GM19023 (cell line): Measurements from ENCODE around the gene PDK3.

ENCODE experiments used
- ATAC-seq: cut with Tn5 transposase; IDR thresholded peaks from one replicate; pipeline ENCODE4 v1.9.1; 2021; ENCODE audit warnings: mild to moderate bottlenecking, moderate library complexity; ENCODE audit not compliant: unreplicated experiment

The PDK3 gene

GRCh38 chrX:24480400-24480865 is 15.3 kb downstream of the PDK3 start:
- ATAC-seq: peak; percentile 40

DNA sequence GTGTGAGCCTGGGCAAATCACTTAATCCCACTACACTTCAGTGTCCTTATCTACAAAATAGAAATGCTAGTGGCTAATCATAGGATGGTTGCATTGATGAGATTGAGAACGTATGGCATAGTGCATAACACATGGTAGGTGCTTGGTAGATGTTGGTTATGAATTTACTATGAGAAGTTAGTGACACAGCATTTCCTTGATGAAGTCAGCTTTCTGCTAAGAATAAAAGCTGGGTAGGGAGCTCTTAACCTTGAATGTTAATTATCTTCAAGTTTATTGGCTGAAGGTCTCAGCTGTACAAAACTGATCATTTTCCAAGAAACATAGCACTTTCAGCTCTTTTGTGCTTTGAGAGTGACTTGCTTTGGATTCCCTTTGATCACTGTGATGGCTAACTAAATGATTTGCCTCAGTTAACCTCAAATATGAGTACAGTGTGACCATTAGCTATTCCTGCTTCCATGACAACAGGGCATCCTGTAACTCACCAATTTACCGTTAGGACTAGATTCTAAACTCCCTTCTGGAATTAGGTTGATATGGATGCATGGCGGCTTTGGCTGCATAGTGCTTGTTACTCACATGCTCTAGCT is 17.8 kb downstream of the PDK3 start:
- ATAC-seq: no peak

DNA sequence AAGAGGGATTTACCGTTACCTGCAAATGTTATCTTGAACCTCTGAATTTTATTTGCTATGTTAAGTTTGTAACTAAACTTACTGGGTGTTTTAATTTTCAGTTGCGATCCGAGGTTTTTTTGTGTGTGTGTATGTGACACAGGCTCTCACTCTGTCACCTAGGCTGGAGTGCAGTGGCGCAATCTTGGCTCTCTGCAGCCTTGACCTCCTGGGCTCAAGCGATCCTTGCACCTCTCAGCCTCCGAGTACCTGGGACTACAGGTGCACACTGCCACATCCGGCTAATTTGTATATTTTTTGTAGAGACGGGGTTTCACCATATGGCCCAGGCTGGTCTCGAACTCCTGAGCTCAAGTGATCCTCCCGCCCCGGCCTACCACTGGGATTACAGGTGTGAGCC is 18.5 kb downstream of the PDK3 start:
- ATAC-seq: no peak

DNA sequence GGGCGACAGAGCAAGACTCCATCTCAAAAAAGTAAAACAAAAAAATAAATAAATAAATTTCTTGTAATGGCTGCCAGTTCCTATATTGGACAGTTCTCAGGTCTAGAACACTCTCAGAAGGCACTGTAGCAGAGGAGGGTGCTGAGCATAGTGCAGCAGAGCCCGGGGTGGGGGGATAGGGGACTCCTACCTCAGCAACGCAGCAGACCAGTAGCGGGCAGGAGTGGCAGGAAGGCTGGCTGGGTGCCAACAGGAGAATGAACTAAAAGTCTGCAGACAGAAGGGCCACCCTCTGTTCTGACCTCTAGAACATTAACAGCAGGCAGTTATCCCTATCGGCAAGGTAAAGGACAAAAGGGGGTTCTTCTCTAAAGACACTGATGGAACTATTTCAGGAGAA is 20.2 kb downstream of the PDK3 start:
- no peak for ATAC-seq

- no peak for ATAC-seq
Observed at GRCh38 chrX:24485976-24486680, 21.0 kb downstream of the PDK3 start.

DNA sequence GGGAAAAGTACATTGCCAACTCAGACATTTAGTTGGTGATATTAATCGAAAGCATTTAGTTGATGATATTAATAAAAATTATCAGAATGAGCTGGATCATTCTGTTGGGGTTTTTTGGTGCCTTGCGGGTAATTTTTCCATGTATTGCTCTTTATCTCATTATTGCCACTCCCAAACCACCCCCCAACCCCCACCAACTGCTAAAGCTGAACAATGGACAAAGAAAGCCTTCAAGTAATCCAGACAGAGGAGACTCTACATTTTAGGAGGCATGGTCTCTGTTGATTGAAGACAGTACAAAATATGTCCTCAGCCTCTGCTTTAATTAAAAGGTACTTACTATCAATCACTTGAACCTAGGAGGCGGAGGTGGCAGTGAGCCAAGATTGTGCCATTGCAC is 22.5 kb downstream of the PDK3 start:
- no peak for ATAC-seq

DNA sequence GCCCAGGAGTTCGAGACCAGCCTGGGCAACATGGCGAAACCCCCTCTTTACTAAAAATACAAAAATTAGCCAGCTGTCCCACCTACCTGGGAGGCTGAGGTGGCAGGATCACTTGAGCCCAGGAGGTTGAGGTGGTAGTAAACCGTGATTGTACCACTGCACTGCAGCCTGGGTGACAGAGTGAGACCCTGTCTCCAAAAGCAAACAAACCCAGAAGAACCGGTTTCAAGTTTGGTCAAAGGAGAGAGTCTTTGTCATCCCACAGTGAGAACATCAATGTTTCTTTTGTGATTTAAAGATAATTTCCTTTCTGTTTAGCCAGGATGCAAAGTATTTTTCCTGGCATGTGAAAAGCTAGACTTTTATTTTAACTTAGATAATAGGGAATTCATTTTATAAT is 26.7 kb downstream of the PDK3 start:
- no peak for ATAC-seq

DNA sequence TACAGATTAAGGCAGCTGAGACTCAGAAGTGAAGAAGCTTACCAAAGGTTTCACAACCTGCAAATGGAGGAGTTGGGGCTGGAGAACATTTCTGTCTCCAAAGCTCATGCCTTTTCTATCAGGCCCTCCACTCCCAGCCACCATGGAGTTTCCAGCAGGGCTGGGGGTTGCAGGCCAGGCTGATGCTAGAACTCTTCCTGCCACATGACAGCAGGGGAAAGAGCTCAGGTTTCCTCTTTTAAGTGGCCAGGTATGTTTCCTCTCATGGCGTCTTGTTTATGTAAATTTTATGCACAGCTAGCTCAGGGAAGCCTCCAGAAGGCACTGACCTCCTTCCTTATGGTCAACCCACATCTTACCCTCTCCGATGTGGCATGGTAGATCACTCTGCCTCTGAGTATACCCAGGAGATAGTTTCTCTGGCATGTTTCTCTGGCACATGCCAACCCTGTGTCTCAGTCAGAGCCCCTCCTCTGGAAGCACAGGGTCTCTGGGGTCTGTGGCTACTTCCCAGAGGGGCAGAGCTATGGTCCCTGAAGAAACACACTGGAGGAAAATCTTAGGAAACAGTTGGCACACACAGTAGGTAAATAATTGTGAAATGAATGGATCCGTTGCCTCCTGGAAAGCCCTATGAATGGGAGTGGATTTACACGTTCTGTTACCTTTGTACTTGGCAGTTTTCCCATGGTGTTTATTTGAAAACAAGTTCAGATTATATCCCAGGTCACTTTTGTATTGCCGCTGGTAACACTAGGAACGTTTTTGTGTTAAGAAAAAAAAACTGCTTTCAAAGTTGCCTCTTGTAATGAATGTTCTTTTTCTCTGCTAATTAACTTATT is 28.9 kb downstream of the PDK3 start:
- ATAC-seq: no peak

- no peak for ATAC-seq
Observed at GRCh38 chrX:24494647-24495075, 29.6 kb downstream of the PDK3 start.

- no peak for ATAC-seq
Observed at GRCh38 chrX:24495700-24496099, 30.6 kb downstream of the PDK3 start.

DNA sequence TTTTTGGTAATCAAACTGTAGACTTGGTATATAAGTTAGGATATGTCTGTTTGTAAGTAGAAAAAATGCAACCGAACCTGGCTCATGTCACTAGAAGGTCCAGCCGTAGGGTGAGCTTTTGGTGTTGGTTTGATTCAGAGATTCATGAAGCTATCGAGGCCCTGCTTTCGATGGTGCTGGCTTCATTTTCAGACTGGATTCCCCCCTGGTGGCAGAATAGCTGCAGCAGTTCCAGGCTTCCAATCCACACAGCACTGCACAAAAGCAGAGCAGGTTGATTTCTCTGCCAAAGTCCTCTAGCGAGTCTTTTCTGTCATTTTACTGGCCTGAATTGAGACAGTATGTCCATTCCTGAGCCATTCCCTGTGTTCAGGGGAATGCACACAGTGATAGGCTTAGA is 33.1 kb downstream of the PDK3 start:
- peak; percentile 21 for ATAC-seq

GRCh38 chrX:24498975-24499374 is 33.9 kb downstream of the PDK3 start:
- peak; percentile 52 for ATAC-seq

DNA sequence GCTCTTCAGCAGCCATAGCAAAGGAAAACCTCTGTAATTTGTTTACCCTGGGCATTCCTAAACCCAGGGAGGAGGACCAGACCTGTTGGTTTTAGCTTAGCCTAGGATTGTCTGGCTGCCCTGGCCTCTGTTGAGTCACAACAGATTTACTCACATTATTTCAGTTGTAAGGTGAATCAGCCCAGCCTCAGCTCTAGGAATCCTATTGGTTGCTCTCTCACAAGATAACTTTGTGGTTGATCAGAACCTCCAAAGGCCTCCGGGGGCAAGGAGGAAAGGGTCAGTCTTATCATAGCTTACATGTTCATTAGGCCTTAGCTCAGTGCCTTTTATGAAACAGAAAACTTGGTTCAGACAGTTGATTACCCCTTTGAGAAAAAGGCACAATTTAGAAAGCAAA is 41.0 kb downstream of the PDK3 start:
- no peak for ATAC-seq

- no peak for ATAC-seq
Observed at GRCh38 chrX:24508375-24508774, 43.3 kb downstream of the PDK3 start.

- ATAC-seq: peak; percentile 94
Observed at GRCh38 chrX:24513416-24513815, 48.3 kb downstream of the PDK3 start.

DNA sequence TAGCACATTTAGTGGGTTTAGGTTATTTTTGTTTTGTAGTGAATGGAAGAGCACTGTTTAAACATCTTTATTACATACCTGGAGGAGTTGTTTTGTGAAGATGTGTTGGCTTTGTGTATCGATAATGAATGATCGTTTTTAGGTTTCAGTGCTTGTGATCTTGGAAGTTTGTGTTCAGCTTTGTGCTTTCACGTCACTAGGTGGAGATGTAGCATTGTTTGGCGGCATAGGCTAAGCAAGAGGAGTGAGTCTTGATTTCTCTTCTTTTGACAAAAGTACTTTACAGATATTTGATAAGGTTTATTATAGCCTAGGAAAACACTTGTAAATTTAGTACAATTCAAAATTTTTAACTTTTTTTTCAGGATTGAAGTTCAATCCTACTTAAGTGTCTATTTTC is 50.4 kb downstream of the PDK3 start:
- no peak for ATAC-seq

DNA sequence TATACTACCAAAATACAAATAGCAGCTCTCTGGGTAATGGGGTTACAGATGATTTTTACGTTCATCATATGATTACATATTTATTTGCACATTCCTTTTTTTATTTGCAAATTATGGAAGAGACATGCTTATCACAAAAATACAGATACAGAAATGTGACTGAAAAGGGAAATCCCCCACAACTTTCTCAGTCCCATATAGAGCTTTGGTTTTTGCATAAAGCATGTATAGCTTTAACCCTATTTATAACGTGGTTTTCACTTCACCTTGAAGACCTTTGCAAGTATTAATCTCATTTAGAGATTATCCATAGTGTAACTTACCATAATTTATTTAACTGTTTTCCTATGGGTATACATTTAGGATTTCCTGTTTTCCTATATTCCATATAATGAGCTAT is 55.4 kb downstream of the PDK3 start:
- ATAC-seq: no peak

DNA sequence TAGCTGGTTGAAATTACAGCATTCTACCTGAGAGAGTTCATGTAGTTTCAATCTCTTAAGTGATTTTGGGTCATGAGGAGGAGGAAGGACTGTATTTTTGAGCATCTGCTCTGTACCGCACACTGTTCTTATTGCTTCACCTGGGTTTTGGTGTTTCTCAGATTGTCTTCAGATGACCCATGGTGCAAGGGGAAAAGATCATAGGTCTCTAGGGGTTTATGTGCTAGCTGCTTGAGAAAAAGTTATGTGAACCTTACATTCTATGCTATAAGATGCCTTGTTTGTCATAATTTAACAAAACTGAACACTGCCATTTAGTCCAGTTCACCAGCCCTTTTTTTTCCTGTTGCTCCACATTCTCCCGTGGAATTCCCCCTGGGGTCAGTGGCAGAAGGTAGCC is 60.4 kb downstream of the PDK3 start:
- ATAC-seq: no peak

- no peak for ATAC-seq
Observed at GRCh38 chrX:24526616-24527015, 61.5 kb downstream of the PDK3 start.

DNA sequence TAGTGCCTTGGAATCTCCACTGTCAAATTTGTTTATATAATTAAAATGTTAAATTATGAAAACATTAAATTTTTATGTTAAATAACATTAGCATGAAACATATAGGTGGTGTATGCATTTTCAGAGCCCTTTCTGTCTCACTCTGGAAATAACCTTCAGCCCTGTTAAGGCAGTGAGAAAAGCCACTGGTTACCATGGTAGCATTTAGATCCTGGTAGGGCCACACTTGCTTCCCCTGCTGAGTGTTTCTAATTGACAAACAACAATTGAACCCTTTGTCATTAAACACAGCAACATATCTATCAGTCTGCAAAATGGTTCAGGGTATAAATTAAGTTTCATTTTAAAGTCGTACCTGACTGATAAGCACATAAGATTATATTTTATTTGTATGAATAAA is 63.5 kb downstream of the PDK3 start:
- no peak for ATAC-seq

GRCh38 chrX:24536551-24536950 is 71.5 kb downstream of the PDK3 start:
- ATAC-seq: no peak

DNA sequence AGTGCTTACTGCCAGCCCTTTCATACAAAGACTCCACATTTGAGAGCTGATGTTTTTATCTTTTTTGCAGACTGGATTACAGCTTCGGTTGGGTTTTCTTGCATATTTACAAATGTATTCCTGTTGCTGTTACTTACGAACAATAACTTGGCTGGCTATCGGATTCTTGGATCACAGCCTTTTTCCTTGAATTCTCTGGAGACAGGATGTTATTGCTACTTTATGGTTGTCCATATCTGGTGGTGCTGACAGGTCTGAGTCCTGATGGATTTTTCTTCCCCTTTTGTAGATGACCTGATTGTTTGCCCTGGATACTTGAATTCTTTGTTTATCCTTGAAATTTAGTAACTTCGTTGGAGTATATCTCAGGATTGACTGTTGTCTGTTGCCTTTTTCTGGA is 77.7 kb downstream of the PDK3 start:
- ATAC-seq: no peak
